Putamen (tissue), 1 donor: ENCODE measurements around the gene DTX4.

Experiments
- DNase-seq: peaks from one replicate; pipeline ENCODE4 v3.0.0-alpha.2; 2016; ENCODE audit warnings: low spot score

DTX4 gene

GRCh38 chr11:59219836-59220235 lies 47.9 kb downstream of the DTX4 start:
- no peak for DNase-seq

- DNase-seq = no peak
Measured at GRCh38 chr11:59221441-59221840, 49.5 kb downstream of the DTX4 start.

GRCh38 chr11:59222464-59223060 lies 50.6 kb downstream of the DTX4 start:
- no peak for DNase-seq

GRCh38 chr11:59223177-59223576 lies 51.2 kb downstream of the DTX4 start:
- DNase-seq = no peak

- no peak for DNase-seq
Measured at GRCh38 chr11:59223611-59224010, 51.7 kb downstream of the DTX4 start.

GRCh38 chr11:59224351-59224928 lies 52.5 kb downstream of the DTX4 start:
- no peak for DNase-seq

GRCh38 chr11:59225017-59225416 lies 53.1 kb downstream of the DTX4 start:
- no peak for DNase-seq

GRCh38 chr11:59226396-59226795 lies 54.5 kb downstream of the DTX4 start:
- no peak for DNase-seq

GRCh38 chr11:59240322-59240721 lies 68.4 kb downstream of the DTX4 start:
- no peak for DNase-seq

GRCh38 chr11:59243633-59244032 lies 71.7 kb downstream of the DTX4 start:
- no peak for DNase-seq

- DNase-seq = no peak
Measured at GRCh38 chr11:59247531-59248227, 75.7 kb downstream of the DTX4 start.

GRCh38 chr11:59249535-59249934 lies 77.6 kb downstream of the DTX4 start:
- DNase-seq = no peak

GRCh38 chr11:59253001-59253400 lies 81.1 kb downstream of the DTX4 start:
- DNase-seq = no peak

- no peak for DNase-seq
Measured at GRCh38 chr11:59254286-59254685, 82.4 kb downstream of the DTX4 start.

- DNase-seq = no peak
Measured at GRCh38 chr11:59255281-59255680, 83.3 kb downstream of the DTX4 start.
